Neural cell (in vitro differentiated cells): ENCODE data around the gene CFAP299. TPM values are rescaled to one million over a fixed set of nuclear protein-coding genes. Genes with fewer than 3 reads are reported as not detected.

Experiments used
- H2AFZ ChIP-seq: fragments of 200-600, 300-800 bp; sonication (generic), shearing (Covaris generic); 2 replicates; pipeline ENCODE4 v1.6.0; 2014; ENCODE audit warnings: low read depth, mild to moderate bottlenecking, antibody characterized with exemption, low read length, moderate library complexity
- H3F3A ChIP-seq: fragments of 200-600 bp; shearing (Covaris generic); 2 replicates; pipeline ENCODE4 v1.6.1; 2016; ENCODE audit warnings: mild to moderate bottlenecking, moderate library complexity, mixed read lengths, antibody characterized with exemption, low read length; ENCODE audit not compliant: insufficient read depth, poor library complexity, severe bottlenecking
- H3K27ac ChIP-seq: fragments of 200-600, 300-800 bp; sonication (generic), shearing (Covaris generic); 2 replicates; pipeline ENCODE4 v1.5.1; 2014; ENCODE audit warnings: mild to moderate bottlenecking, low read length, moderate library complexity
- H3K27me3 ChIP-seq: fragments of 300-800, 200-600 bp; sonication (generic), shearing (Covaris generic); 2 replicates; pipeline ENCODE4 v1.6.0; 2014; ENCODE audit warnings: mild to moderate bottlenecking, low read depth, low read length, moderate library complexity; ENCODE audit not compliant: insufficient read depth
- H3K36me3 ChIP-seq: fragments of 300-800, 200-600 bp; sonication (generic), shearing (Covaris generic); 2 replicates; pipeline ENCODE4 v1.5.1; 2014; ENCODE audit warnings: mild to moderate bottlenecking, antibody characterized with exemption, low read length, moderate library complexity; ENCODE audit not compliant: insufficient read depth
- H3K4me2 ChIP-seq: fragments of 300-800, 200-600 bp; sonication (generic), shearing (Covaris generic); 2 replicates; pipeline ENCODE4 v1.6.0; 2014; ENCODE audit warnings: mild to moderate bottlenecking, low read length
- H3K4me3 ChIP-seq: fragments of 300-800, 200-600 bp; sonication (generic), shearing (Covaris generic); 2 replicates; pipeline ENCODE4 v1.5.1; 2014; ENCODE audit warnings: mild to moderate bottlenecking, low read length, moderate library complexity
- H3K79me2 ChIP-seq: fragments of 200-600 bp; shearing (Covaris generic); replicated peaks from 2 replicates; pipeline ENCODE4 v1.6.0; 2014; ENCODE audit warnings: mild to moderate bottlenecking, low read length, moderate library complexity; ENCODE audit not compliant: insufficient read depth
- H3K9ac ChIP-seq: fragments of 300-800, 200-600 bp; sonication (generic), shearing (Covaris generic); 2 replicates; pipeline ENCODE4 v1.6.1; 2016; ENCODE audit warnings: mild to moderate bottlenecking, low read length, mixed read lengths
- H3K9me2 ChIP-seq: fragments of 200-600 bp; shearing (Covaris generic); 2 replicates; pipeline ENCODE4 v1.6.1; 2016; ENCODE audit warnings: mild to moderate bottlenecking, low read length, mixed read lengths; ENCODE audit not compliant: insufficient read depth
- H3K9me3 ChIP-seq: fragments of 200-600, 300-800 bp; sonication (generic), shearing (Covaris generic); 2 replicates; pipeline ENCODE4 v1.6.1; 2016; ENCODE audit warnings: mild to moderate bottlenecking, mixed run types, low read length, moderate library complexity, mixed read lengths
- H4K20me1 ChIP-seq: fragments of 200-600 bp; shearing (Covaris generic); 2 replicates; pipeline ENCODE4 v1.6.1; 2016; ENCODE audit warnings: mild to moderate bottlenecking, mixed run types; ENCODE audit not compliant: insufficient read depth
- CTCF ChIP-seq: fragments of 450-650 bp; IDR thresholded peaks from 2 replicates; pipeline ENCODE4 v1.5.1; 2014; ENCODE audit warnings: antibody characterized with exemption, mild to moderate bottlenecking, moderate library complexity; ENCODE audit not compliant: poor library complexity, severe bottlenecking
- EP300 ChIP-seq: fragments of 450-650 bp; conservative IDR thresholded peaks from 2 replicates; pipeline ENCODE4 v1.6.1; 2014; ENCODE audit warnings: antibody characterized with exemption, mild to moderate bottlenecking, moderate library complexity; ENCODE audit not compliant: poor library complexity, severe bottlenecking
- EZH2 ChIP-seq: fragments of 200-600, 300-800 bp; shearing (Covaris generic), sonication (generic); IDR thresholded peaks from 2 replicates; pipeline ENCODE4 v1.6.1; 2014; ENCODE audit warnings: antibody characterized with exemption, low read length, borderline replicate concordance, mild to moderate bottlenecking; ENCODE audit not compliant: insufficient read depth, poor library complexity, severe bottlenecking
- MXI1 ChIP-seq: fragments of 450-650 bp; conservative IDR thresholded peaks from 2 replicates; pipeline ENCODE4 v1.6.1; 2014; ENCODE audit warnings: antibody characterized with exemption, mild to moderate bottlenecking; ENCODE audit not compliant: poor library complexity, severe bottlenecking
- POLR2AphosphoS5 ChIP-seq: IDR thresholded peaks from 2 replicates; pipeline ENCODE4 v1.6.1; 2012
- RAD21 ChIP-seq: fragments of 450-650 bp; conservative IDR thresholded peaks from 2 replicates; pipeline ENCODE4 v1.6.1; 2014; ENCODE audit warnings: antibody characterized with exemption, mild to moderate bottlenecking, moderate library complexity
- TAF1 ChIP-seq: IDR thresholded peaks from 2 replicates; pipeline ENCODE4 v1.6.1; 2012; ENCODE audit warnings: low read depth
- polyA plus RNA-seq: library from polyadenylated mRNA; depleted of rRNA; stranded (reverse); fragments of >200 nt; gene quantifications from 2 replicates; pipeline ENCODE4 v1.2.3, GENCODE V29; 2014
- TF ChIP-seq, protein P1 (sequence below): IDR thresholded peaks from 2 replicates; pipeline ENCODE4 v1.6.1; 2012; ENCODE audit warnings: borderline replicate concordance

The CFAP299 gene
- polyA plus RNA-seq, 1 donor from 2014 or later: not detected

- H4K20me1 ChIP-seq: no peaks in the 10 kb centered on the region
Measured at GRCh38 chr4:80343887-80344286, 8.4 kb downstream of the CFAP299 start.

GRCh38 chr4:80360084-80360483 is 24.6 kb downstream of the CFAP299 start:
- no peaks in the 10 kb centered on the region for H4K20me1 ChIP-seq
- no peaks in the 10 kb centered on the region for H3K36me3 ChIP-seq
- no peaks in the 10 kb centered on the region for H3K9me3 ChIP-seq
- H3K4me2 ChIP-seq: no peak overlapping the region
- no peak overlapping the region for H3K9ac ChIP-seq
- no peak overlapping the region for H3K4me3 ChIP-seq
- no peak overlapping the region for H3K27ac ChIP-seq
- H3K27me3 ChIP-seq: no peaks in the 10 kb centered on the region
- no peaks in the 10 kb centered on the region for H3K79me2 ChIP-seq
- H3K9me2 ChIP-seq: no peaks in the 10 kb centered on the region
- TF ChIP-seq CTCF: no peak
- no peak for TF ChIP-seq MXI1
- no peak for TF ChIP-seq EZH2
- TF ChIP-seq TAF1: no peak
- TF ChIP-seq, protein P1, sequence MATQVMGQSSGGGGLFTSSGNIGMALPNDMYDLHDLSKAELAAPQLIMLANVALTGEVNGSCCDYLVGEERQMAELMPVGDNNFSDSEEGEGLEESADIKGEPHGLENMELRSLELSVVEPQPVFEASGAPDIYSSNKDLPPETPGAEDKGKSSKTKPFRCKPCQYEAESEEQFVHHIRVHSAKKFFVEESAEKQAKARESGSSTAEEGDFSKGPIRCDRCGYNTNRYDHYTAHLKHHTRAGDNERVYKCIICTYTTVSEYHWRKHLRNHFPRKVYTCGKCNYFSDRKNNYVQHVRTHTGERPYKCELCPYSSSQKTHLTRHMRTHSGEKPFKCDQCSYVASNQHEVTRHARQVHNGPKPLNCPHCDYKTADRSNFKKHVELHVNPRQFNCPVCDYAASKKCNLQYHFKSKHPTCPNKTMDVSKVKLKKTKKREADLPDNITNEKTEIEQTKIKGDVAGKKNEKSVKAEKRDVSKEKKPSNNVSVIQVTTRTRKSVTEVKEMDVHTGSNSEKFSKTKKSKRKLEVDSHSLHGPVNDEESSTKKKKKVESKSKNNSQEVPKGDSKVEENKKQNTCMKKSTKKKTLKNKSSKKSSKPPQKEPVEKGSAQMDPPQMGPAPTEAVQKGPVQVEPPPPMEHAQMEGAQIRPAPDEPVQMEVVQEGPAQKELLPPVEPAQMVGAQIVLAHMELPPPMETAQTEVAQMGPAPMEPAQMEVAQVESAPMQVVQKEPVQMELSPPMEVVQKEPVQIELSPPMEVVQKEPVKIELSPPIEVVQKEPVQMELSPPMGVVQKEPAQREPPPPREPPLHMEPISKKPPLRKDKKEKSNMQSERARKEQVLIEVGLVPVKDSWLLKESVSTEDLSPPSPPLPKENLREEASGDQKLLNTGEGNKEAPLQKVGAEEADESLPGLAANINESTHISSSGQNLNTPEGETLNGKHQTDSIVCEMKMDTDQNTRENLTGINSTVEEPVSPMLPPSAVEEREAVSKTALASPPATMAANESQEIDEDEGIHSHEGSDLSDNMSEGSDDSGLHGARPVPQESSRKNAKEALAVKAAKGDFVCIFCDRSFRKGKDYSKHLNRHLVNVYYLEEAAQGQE: no peak
- TF ChIP-seq EP300: no peak
- TF ChIP-seq RAD21: no peak
- no peaks in the 10 kb centered on the region for H3F3A ChIP-seq
- H2AFZ ChIP-seq: no peak overlapping the region

More at GRCh38 chr4:80343887-80344286, 8.4 kb downstream of the CFAP299 start:
- Histone ChIP-seq H3K9me2 (no peaks in the 10 kb centered on the region), H3K9ac (no peak overlapping the region), H3K4me3 (no peak overlapping the region), H3K4me2 (no peak overlapping the region), H3K27me3 (no peaks in the 10 kb centered on the region), H3K9me3 (no peaks in the 10 kb centered on the region), H3K27ac (no peak overlapping the region), H3K79me2 (no peaks in the 10 kb centered on the region), H3K36me3 (no peaks in the 10 kb centered on the region), H3F3A (no peaks in the 10 kb centered on the region), H2AFZ (no peak overlapping the region)
- TF ChIP-seq MXI1 (no peak), CTCF (no peak), EP300 (no peak), POLR2AphosphoS5 (no peak), RAD21 (no peak), EZH2 (no peak)
- TF ChIP-seq, protein P1: no peak
